HepG2 (cell line): ENCODE data around the gene TRIM8. TPM values are rescaled to one million over a fixed set of nuclear protein-coding genes. Genes with fewer than 3 reads are reported as not detected.

Experiments
- BRD4 ChIP-seq: sonication (generic); formaldehyde crosslinking; IDR thresholded peaks from 2 replicates; pipeline ENCODE4 v1.4.0; 2020; ENCODE audit warnings: missing genetic modification reagents
- CENPBD1 ChIP-seq: sonication (generic); formaldehyde crosslinking; IDR thresholded peaks from 2 replicates; pipeline ENCODE4 v1.8.0; 2022; ENCODE audit warnings: missing genetic modification reagents, low read depth, mild to moderate bottlenecking, borderline replicate concordance
- FOXK1 ChIP-seq: sonication (generic); formaldehyde crosslinking; IDR thresholded peaks from 2 replicates; pipeline ENCODE4 v1.4.0; 2020; ENCODE audit warnings: low read depth, missing genetic modification reagents, borderline replicate concordance
- GTF2F1 ChIP-seq: fragments of 150-350 bp; IDR thresholded peaks from 2 replicates; pipeline ENCODE4 v1.6.1; 2014; ENCODE audit warnings: low read length
- KMT2A ChIP-seq: sonication (generic); formaldehyde crosslinking; IDR thresholded peaks from 2 replicates; pipeline ENCODE4 v1.4.0; 2020; ENCODE audit warnings: missing genetic modification reagents
- MATR3 ChIP-seq: sonication (generic); formaldehyde crosslinking; IDR thresholded peaks from 2 replicates; pipeline ENCODE4 v1.4.0; 2020; ENCODE audit warnings: missing genetic modification reagents
- NFE2 ChIP-seq: sonication (generic); formaldehyde crosslinking; IDR thresholded peaks from 2 replicates; pipeline ENCODE4 v1.4.0; 2020; ENCODE audit warnings: missing genetic modification reagents
- PLSCR1 ChIP-seq: sonication (generic); formaldehyde crosslinking; IDR thresholded peaks from 2 replicates; pipeline ENCODE4 v1.5.0; 2020; ENCODE audit warnings: missing genetic modification reagents, mild to moderate bottlenecking, borderline replicate concordance
- SMARCE1 ChIP-seq: fragments of 450-650 bp; IDR thresholded peaks from 2 replicates; pipeline ENCODE4 v1.6.1; 2017; ENCODE audit warnings: borderline replicate concordance
- SOX6 ChIP-seq, 2 experiments: fragments of 450-650 bp in 1 of 2; sonication (generic) in 1 of 2; formaldehyde crosslinking in 1 of 2; IDR thresholded peaks; 2 replicates each; pipeline versions ENCODE4 v1.4.0 to v1.6.1; 2017 to 2020; ENCODE audit warnings: antibody characterized with exemption in 1 of 2, mild to moderate bottlenecking in 1 of 2, missing genetic modification reagents in 1 of 2
- SRSF1 ChIP-seq: fragments of 200-400 bp; formaldehyde crosslinking; optimal IDR thresholded peaks from 2 replicates; pipeline ENCODE3; 2017; ENCODE audit warnings: mild to moderate bottlenecking, low read depth, low read length, moderate library complexity
- SYNCRIP ChIP-seq: fragments of 200-400 bp; formaldehyde crosslinking; IDR thresholded peaks from 2 replicates; pipeline ENCODE4 v1.6.1; 2018; ENCODE audit warnings: mild to moderate bottlenecking, low read depth, low read length; ENCODE audit not compliant: insufficient read depth
- THAP11 ChIP-seq: IDR thresholded peaks from 2 replicates; pipeline ENCODE4 v1.6.1; 2016; ENCODE audit warnings: missing biosample characterization, missing genetic modification reagents
- TRIM22 ChIP-seq: fragments of 450-650 bp; IDR thresholded peaks from 2 replicates; pipeline ENCODE4 v1.6.1; 2017
- ZBTB14 ChIP-seq: sonication (generic); formaldehyde crosslinking; IDR thresholded peaks from 2 replicates; pipeline ENCODE4 v1.4.0; 2020; ENCODE audit warnings: missing genetic modification reagents
- ZGPAT ChIP-seq: IDR thresholded peaks from 2 replicates; pipeline ENCODE4 v1.6.1; 2016; ENCODE audit warnings: mild to moderate bottlenecking
- ZMAT5 ChIP-seq: sonication (generic); formaldehyde crosslinking; IDR thresholded peaks from 2 replicates; pipeline ENCODE4 v1.5.0; 2020; ENCODE audit warnings: mild to moderate bottlenecking, low read depth, missing genetic modification reagents, borderline replicate concordance
- ZNF207 ChIP-seq: fragments of 450-650 bp; IDR thresholded peaks from 2 replicates; pipeline ENCODE4 v1.6.1; 2016; ENCODE audit warnings: antibody characterized with exemption, borderline replicate concordance
- ZNF580 ChIP-seq: IDR thresholded peaks from 2 replicates; pipeline ENCODE4 v1.6.1; 2016; ENCODE audit warnings: low read depth, borderline replicate concordance
- ZNF672 ChIP-seq: sonication (generic); formaldehyde crosslinking; IDR thresholded peaks from 2 replicates; pipeline ENCODE4 v1.8.1; 2022; ENCODE audit warnings: missing genetic modification reagents
- ZNF761 ChIP-seq: sonication (generic); formaldehyde crosslinking; conservative IDR thresholded peaks from 2 replicates; pipeline ENCODE4 v1.4.0; 2020; ENCODE audit warnings: mild to moderate bottlenecking, missing genetic modification reagents
- ZSCAN25 ChIP-seq: sonication (generic); formaldehyde crosslinking; IDR thresholded peaks from 2 replicates; pipeline ENCODE4 v1.8.0; 2022; ENCODE audit warnings: mild to moderate bottlenecking, missing genetic modification reagents
- polyA plus RNA-seq, 8 experiments: library from polyadenylated mRNA; depleted of rRNA in 3 of 8; stranded (reverse) in 7 of 8; unstranded in 1 of 8; fragments of >200 nt; fragmentation: Illumina TruSeq in 4 of 8; extraction: Trizol in 4 of 8; gene quantifications; 2 replicates each; pipeline versions ENCODE4 v1.2.1 to v1.2.3, GENCODE V29; 2011 to 2016; ENCODE audit warnings: low read depth in 4 of 8, missing spikeins in 1 of 8, mixed read lengths in 1 of 8; ENCODE audit not compliant: insufficient read depth in 1 of 8
- total RNA-seq, 5 experiments: library from RNA; depleted of rRNA; stranded (reverse); fragments of >200 nt; fragmentation: Illumina TruSeq; extraction: Trizol; gene quantifications; 2 replicates each; pipeline ENCODE4 v1.2.3, GENCODE V29; 2016; ENCODE audit warnings: low read depth in 1 of 5

Gene TRIM8
- total and polyA plus RNA-seq, 2 of the 13 experiments (the other 11 are each of a cell fraction or from before 2014, with no cell fraction given): 38.9 to 66.5 TPM

GRCh38 chr10:102644646-102645387 lies 538 bp downstream of the TRIM8 start (continued):
- TF ChIP-seq GTF2F1 (no peak), ZBTB14 (CRISPR knock-in tag) (peak; percentile 62; the same call in 1 of the 2 replicates), ZNF761 (CRISPR knock-in tag) (peak; percentile 93), ZGPAT (CRISPR knock-in tag) (peak; percentile 71), BRD4 (CRISPR knock-in tag) (peak; percentile 93), SOX6 (IDR thresholded peaks at IDR 0.05) (no peak), SOX6 (CRISPR knock-in tag; IDR thresholded peaks at IDR 0.05) (peak; percentile 47; the same call in 1 of the 2 replicates), CENPBD1 (CRISPR knock-in tag) (peak; percentile 42; the same call in 1 of the 2 replicates), SYNCRIP (no peak), TRIM22 (no peak), SMARCE1 (no peak), PLSCR1 (CRISPR knock-in tag) (0 out of 2 replicates have a peak, but pooled peaks have one; percentile 66), ZNF672 (CRISPR knock-in tag) (0 out of 2 replicates have a peak, but pooled peaks have one; percentile 71), ZSCAN25 (CRISPR knock-in tag) (peak; percentile 91), ZNF580 (peak; percentile 92; the same call in 1 of the 2 replicates), MATR3 (CRISPR knock-in tag) (no peak), FOXK1 (CRISPR knock-in tag) (peak; percentile 56; the same call in 1 of the 2 replicates), SRSF1 (no peak), ZNF207 (no peak), NFE2 (CRISPR knock-in tag) (no peak), KMT2A (CRISPR knock-in tag) (peak; percentile 67), THAP11 (CRISPR knock-in tag) (no peak), ZMAT5 (no peak)
